Fibroblast of the aortic adventitia (primary cell): ENCODE measurements around the gene NYAP1. TPM values are rescaled to one million over a fixed set of nuclear protein-coding genes. Genes with fewer than 3 reads are reported as not detected.
A peak's percentile ranks its signal among the peaks of the same experiment; 100 is the strongest.
"Not testable (repeated sequence)": the region's sequence is repeated elsewhere in the genome, so short reads cannot be mapped to it uniquely, and the experiment has no call there.

Experiments used
- DNase-seq: peaks from one replicate; pipeline ENCODE4 v3.0.0-alpha.2; 2010; ENCODE audit warnings: low read depth
- H3K4me3 ChIP-seq: 2 replicates; pipeline ENCODE4 v1.5.1; 2011; ENCODE audit warnings: low read depth, mild to moderate bottlenecking, control low read depth, low read length, moderate library complexity
- total RNA-seq: library from RNA; depleted of rRNA; stranded (reverse); fragments of >200 nt; gene quantifications from 2 replicates; pipeline ENCODE4 v1.2.3, GENCODE V29; 2012; ENCODE audit warnings: low replicate concordance
- TF ChIP-seq, protein P1 (sequence below): IDR thresholded peaks from 2 replicates; pipeline ENCODE4 v1.5.1; 2011; ENCODE audit warnings: mild to moderate bottlenecking, low read length, control low read depth, inconsistent platforms; ENCODE audit not compliant: insufficient read depth

NYAP1 gene
- total RNA-seq, 1 donor, result 0.81 TPM

DNA sequence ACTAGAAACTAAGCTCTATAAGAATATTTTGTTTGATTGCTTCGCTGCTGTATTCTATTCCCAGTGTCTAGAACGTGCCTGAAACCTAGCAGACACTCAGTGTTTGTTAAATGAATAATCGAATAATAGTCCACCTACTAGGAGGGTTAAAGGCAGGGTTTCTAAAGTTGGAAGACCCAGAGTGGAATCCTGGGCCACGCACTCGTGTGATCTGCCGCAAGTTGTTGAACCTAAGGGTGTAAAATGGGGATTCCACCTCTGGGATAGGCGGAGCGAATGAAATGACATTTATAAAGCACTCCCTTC is 54.6 kb downstream of the NYAP1 start:
- peak overlapping the region; percentile 59 for H3K4me3 ChIP-seq
- no peak for DNase-seq
- TF ChIP-seq, protein P1, sequence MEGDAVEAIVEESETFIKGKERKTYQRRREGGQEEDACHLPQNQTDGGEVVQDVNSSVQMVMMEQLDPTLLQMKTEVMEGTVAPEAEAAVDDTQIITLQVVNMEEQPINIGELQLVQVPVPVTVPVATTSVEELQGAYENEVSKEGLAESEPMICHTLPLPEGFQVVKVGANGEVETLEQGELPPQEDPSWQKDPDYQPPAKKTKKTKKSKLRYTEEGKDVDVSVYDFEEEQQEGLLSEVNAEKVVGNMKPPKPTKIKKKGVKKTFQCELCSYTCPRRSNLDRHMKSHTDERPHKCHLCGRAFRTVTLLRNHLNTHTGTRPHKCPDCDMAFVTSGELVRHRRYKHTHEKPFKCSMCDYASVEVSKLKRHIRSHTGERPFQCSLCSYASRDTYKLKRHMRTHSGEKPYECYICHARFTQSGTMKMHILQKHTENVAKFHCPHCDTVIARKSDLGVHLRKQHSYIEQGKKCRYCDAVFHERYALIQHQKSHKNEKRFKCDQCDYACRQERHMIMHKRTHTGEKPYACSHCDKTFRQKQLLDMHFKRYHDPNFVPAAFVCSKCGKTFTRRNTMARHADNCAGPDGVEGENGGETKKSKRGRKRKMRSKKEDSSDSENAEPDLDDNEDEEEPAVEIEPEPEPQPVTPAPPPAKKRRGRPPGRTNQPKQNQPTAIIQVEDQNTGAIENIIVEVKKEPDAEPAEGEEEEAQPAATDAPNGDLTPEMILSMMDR, result no peak

DNA sequence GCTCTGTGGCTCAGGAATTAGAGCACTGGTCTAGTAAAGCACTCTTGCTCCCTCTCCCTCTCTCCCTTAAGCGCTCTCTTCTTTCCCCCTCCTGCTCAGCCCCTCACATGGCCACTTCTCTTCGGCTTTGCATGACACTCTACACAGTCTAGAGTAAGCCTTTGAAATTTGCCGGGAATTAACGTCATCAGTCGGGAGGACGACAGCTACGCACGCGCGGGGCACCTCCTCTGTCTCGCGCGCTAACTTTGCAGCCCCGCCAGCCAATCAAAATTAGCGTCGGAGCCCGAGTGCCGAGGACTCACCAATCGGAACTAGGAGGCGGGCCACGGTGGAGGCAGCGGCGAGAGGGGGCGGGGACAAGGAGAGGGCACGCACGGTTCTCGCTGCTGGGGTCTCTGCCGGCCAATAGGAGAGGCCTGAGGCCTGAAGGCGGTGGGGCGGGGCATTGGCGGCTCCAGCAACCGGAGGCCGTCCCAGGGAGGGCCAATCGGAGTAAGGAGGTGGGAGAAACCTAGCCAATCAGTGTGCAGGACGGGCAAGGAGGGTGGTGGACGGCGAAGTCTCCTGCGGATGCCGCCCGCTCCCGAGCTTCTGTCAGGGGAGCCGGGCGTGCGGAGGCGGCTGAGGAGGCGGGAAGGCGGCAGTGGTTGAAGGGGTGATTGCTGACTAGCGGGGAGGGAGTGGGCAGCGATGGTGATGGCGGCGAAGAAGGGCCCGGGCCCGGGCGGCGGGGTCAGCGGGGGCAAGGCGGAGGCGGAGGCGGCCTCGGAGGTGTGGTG is 55.1 kb downstream of the NYAP1 start, which contains the start of gene AGFG2:
Gene AGFG2, plus strand, starts transcription at position 550 of the 782 bp plus-strand sequence. Its CDS starts 144 bp downstream, at position 694.
- DNase-seq, result peak; percentile 99
- H3K4me3 ChIP-seq, result peak within 1 kb of the TSS; percentile 83
- TF ChIP-seq, protein P1, result no peak

- TF ChIP-seq, protein P1, result no peak
- DNase-seq, result no peak
- peak overlapping the region; percentile 83 for H3K4me3 ChIP-seq
Observed at GRCh38 chr7:100539436-100540006, 55.8 kb downstream of the NYAP1 start.

GRCh38 chr7:100540073-100540723 is 56.5 kb downstream of the NYAP1 start:
- peak overlapping the region; percentile 83 for H3K4me3 ChIP-seq
- TF ChIP-seq, protein P1, result no peak
- no peak for DNase-seq

- not testable (repeated sequence) for DNase-seq, H3K4me3 ChIP-seq
Observed at GRCh38 chr7:100541309-100541708, 57.6 kb downstream of the NYAP1 start.

DNA sequence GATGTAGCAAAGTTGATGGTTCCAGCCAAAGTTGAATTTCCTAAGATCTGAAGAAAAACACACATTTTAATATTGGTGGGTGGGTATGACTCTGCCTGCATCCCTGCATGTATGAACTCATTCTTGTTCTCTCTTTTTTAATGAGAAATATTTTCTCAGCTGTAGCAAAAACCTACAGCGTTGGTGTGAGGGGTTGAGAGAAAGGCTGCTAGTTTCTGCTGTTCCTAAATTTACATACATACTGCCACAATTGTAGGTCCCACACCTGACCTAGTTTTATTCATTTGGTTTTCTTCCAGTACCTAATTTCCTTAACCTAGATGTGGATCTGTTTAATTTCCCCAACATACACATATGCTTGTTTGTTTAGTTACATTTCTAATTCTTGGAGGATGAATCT is 59.9 kb downstream of the NYAP1 start:
- TF ChIP-seq, protein P1, result no peak
- no peak overlapping the region for H3K4me3 ChIP-seq
- DNase-seq, result no peak

- DNase-seq, result no peak
- H3K4me3 ChIP-seq, result no peak overlapping the region
- TF ChIP-seq, protein P1, result no peak
Observed at GRCh38 chr7:100544386-100544785, 60.7 kb downstream of the NYAP1 start.
